ENCODE measurements around the gene TMED3. TPM values are rescaled to one million over a fixed set of nuclear protein-coding genes. Genes with fewer than 3 reads are reported as not detected.
"Not testable (repeated sequence)": the region's sequence is repeated elsewhere in the genome, so short reads cannot be mapped to it uniquely, and the experiment has no call there.

Gene TMED3
- total RNA-seq, 1 donor from 2014 or later, result 102 TPM

DNA sequence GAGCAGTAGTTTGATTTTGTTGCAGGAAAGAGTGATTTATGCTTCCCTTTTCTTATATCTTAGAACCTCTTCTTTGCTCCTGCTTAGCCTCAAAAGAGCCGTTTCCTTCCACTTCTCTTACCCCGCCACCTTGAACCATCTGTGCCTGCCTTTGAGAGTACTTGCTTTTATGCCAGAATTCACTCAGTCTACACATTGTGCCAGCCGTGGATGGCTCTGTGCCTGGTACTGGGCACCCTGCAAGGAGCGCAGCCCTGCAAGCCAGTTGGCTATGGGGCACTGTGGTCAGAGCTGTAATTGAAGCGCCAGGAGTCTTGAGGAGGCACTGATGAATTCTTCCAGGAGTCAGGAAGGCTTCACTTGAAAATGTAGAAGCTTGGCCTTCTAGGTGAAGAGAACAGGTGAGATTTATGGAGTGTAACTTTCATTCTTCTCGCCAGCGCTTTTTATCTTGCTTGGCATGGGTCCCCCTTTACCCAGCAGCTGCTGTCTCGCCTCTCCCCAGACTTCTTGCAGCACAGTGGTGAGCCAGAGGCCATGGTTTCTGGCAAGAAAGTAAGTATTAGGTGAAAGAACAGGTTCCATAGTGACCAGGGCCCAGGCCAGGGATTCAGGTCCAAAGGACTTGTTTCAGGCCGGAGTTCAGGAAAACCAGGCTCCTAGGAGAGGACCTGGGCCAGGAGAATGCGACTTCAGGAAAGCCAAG is 4.9 kb downstream of the TMED3 start:
- H3K27ac Mint-ChIP-seq (ENCODE audit: unreplicated experiment), result no peak overlapping the region
- H3K9me3 Mint-ChIP-seq (ENCODE audit: unreplicated experiment), result no peaks in the 10 kb centered on the region
- H3K4me1 Mint-ChIP-seq (ENCODE audit: unreplicated experiment), result peaks cover 20% of the 10 kb centered on the region
- TF ChIP-seq, protein P1, sequence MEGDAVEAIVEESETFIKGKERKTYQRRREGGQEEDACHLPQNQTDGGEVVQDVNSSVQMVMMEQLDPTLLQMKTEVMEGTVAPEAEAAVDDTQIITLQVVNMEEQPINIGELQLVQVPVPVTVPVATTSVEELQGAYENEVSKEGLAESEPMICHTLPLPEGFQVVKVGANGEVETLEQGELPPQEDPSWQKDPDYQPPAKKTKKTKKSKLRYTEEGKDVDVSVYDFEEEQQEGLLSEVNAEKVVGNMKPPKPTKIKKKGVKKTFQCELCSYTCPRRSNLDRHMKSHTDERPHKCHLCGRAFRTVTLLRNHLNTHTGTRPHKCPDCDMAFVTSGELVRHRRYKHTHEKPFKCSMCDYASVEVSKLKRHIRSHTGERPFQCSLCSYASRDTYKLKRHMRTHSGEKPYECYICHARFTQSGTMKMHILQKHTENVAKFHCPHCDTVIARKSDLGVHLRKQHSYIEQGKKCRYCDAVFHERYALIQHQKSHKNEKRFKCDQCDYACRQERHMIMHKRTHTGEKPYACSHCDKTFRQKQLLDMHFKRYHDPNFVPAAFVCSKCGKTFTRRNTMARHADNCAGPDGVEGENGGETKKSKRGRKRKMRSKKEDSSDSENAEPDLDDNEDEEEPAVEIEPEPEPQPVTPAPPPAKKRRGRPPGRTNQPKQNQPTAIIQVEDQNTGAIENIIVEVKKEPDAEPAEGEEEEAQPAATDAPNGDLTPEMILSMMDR (IDR thresholded peaks at IDR 0.05), result no peak
- H3K27me3 Mint-ChIP-seq (ENCODE audit: unreplicated experiment), result no peaks in the 10 kb centered on the region
- no peak overlapping the region for H3K4me3 Mint-ChIP-seq (ENCODE audit: unreplicated experiment)
- DNase-seq (ENCODE audit: extremely low spot score, unreplicated experiment), result no peak
- peaks cover 62% of the 10 kb centered on the region for H3K36me3 Mint-ChIP-seq (ENCODE audit: unreplicated experiment)

DNA sequence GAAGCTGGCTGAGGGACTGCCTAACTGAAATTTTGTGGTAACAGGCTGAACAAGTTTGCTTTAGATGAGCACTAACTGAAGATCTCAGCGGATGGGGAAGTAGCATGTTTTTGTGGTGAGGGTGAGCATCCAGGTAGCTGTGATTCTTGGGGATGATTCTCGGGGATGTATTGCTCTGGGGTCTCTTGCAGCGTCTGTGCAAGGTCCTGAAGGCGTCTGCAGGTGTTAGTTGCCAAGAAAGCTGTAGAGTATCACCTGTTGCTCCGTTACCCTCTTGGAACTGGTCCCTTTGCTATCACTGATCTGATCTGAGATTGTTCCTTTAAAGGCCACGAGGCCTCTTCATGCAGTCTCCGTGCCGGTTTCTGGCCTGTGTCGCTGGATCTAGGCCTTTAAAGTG is 6.0 kb downstream of the TMED3 start:
- H3K4me1 Mint-ChIP-seq (ENCODE audit: unreplicated experiment), result peaks cover 17% of the 10 kb centered on the region
- no peak overlapping the region for H3K4me3 Mint-ChIP-seq (ENCODE audit: unreplicated experiment)
- TF ChIP-seq, protein P1 (IDR thresholded peaks at IDR 0.05), result no peak
- H3K36me3 Mint-ChIP-seq (ENCODE audit: unreplicated experiment), result peaks cover 68% of the 10 kb centered on the region
- H3K27me3 Mint-ChIP-seq (ENCODE audit: unreplicated experiment), result no peaks in the 10 kb centered on the region
- no peak overlapping the region for H3K27ac Mint-ChIP-seq (ENCODE audit: unreplicated experiment)
- DNase-seq (ENCODE audit: extremely low spot score, unreplicated experiment), result no peak
- no peaks in the 10 kb centered on the region for H3K9me3 Mint-ChIP-seq (ENCODE audit: unreplicated experiment)

DNA sequence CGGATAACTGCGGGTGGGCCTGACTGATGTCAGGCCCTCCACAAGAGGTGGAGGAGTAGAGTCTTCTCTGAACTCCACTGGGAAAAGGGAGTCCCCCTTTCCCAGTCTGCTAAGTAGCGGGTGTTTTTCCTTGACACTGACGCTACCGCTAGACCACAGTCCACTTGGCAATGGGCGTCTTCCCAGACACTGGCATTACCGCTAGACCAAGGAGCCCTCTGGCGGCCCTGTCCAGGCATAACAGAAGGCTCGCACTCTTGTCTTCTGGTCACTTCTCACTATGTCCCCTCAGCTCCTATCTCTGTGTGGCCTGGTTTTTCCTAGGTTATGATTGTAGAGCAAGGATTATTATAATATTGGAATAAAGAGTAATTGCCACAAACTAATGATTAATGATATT is 9.1 kb downstream of the TMED3 start:
- peaks cover 70% of the 10 kb centered on the region for H3K36me3 Mint-ChIP-seq (ENCODE audit: unreplicated experiment)
- not testable (repeated sequence) for H3K4me3 Mint-ChIP-seq (ENCODE audit: unreplicated experiment); DNase-seq (ENCODE audit: extremely low spot score, unreplicated experiment); H3K27ac Mint-ChIP-seq (ENCODE audit: unreplicated experiment); H3K27me3 Mint-ChIP-seq (ENCODE audit: unreplicated experiment); H3K9me3 Mint-ChIP-seq (ENCODE audit: unreplicated experiment); H3K4me1 Mint-ChIP-seq (ENCODE audit: unreplicated experiment)

DNA sequence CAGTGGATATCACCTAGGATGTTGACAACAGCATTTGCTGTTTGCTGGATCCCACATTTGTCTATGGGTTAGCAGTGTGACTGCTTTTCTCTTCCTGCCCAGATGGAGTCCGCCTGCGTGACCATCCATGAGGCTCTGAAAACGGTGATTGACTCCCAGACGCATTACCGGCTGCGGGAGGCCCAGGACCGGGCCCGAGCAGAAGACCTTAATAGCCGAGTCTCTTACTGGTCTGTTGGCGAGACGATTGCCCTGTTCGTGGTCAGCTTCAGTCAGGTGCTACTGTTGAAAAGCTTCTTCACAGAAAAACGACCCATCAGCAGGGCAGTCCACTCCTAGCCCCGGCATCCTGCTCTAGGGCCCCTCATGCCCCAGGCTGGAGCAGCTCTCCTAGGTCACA is 11.0 kb downstream of the TMED3 start:
- DNase-seq (ENCODE audit: extremely low spot score, unreplicated experiment), result no peak
- no peaks in the 10 kb centered on the region for H3K27me3 Mint-ChIP-seq (ENCODE audit: unreplicated experiment)
- TF ChIP-seq, protein P1 (IDR thresholded peaks at IDR 0.05), result no peak
- H3K9me3 Mint-ChIP-seq (ENCODE audit: unreplicated experiment), result no peaks in the 10 kb centered on the region
- no peak overlapping the region for H3K27ac Mint-ChIP-seq (ENCODE audit: unreplicated experiment)
- no peak overlapping the region for H3K4me3 Mint-ChIP-seq (ENCODE audit: unreplicated experiment)
- H3K4me1 Mint-ChIP-seq (ENCODE audit: unreplicated experiment), result no peaks in the 10 kb centered on the region
- peaks cover 64% of the 10 kb centered on the region for H3K36me3 Mint-ChIP-seq (ENCODE audit: unreplicated experiment)

DNA sequence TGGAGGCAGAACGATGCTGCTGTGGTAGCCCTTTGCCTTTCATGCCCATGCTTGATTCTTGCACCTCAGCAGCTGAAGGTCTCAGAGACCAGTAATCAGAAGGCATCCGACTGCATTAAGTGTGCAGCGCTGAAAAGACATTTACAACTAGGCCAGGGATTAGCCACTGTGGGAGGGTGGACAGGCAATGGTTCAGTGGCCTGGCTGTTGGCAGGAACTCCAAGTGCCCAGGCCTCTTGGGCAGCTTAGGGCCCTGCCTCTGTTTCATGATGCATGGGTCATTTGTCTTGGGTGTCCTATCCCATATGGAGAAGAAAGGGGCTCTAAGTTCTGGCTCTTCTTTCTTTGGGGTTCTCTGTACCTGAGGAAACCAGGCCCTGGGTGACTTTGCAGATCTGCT is 11.4 kb downstream of the TMED3 start:
- Mint-ChIP-seq H3K4me1 (ENCODE audit: unreplicated experiment) (peaks cover under 1% of the 10 kb centered on the region), H3K4me3 (ENCODE audit: unreplicated experiment) (no peak overlapping the region), H3K27ac (ENCODE audit: unreplicated experiment) (no peak overlapping the region), H3K36me3 (ENCODE audit: unreplicated experiment) (peaks cover 60% of the 10 kb centered on the region), H3K9me3 (ENCODE audit: unreplicated experiment) (no peaks in the 10 kb centered on the region), H3K27me3 (ENCODE audit: unreplicated experiment) (no peaks in the 10 kb centered on the region)
- TF ChIP-seq, protein P1 (IDR thresholded peaks at IDR 0.05), result no peak
- DNase-seq (ENCODE audit: extremely low spot score, unreplicated experiment), result no peak
